ENCODE data around the gene PGAP6.

GRCh38 chr16:411576-412265 is 29.9 kb upstream of the PGAP6 start:
- TF ChIP-seq POLR2A (IDR thresholded peaks at IDR 0.05): no peak
- TF ChIP-seq, protein P1, sequence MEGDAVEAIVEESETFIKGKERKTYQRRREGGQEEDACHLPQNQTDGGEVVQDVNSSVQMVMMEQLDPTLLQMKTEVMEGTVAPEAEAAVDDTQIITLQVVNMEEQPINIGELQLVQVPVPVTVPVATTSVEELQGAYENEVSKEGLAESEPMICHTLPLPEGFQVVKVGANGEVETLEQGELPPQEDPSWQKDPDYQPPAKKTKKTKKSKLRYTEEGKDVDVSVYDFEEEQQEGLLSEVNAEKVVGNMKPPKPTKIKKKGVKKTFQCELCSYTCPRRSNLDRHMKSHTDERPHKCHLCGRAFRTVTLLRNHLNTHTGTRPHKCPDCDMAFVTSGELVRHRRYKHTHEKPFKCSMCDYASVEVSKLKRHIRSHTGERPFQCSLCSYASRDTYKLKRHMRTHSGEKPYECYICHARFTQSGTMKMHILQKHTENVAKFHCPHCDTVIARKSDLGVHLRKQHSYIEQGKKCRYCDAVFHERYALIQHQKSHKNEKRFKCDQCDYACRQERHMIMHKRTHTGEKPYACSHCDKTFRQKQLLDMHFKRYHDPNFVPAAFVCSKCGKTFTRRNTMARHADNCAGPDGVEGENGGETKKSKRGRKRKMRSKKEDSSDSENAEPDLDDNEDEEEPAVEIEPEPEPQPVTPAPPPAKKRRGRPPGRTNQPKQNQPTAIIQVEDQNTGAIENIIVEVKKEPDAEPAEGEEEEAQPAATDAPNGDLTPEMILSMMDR (IDR thresholded peaks at IDR 0.05): no peak

Data from adrenal gland (tissue), 5 donors.